GM23338 (cell line): ENCODE results near the gene UVRAG. TPM values are rescaled to one million over a fixed set of nuclear protein-coding genes. Genes with fewer than 3 reads are reported as not detected.

Experiments used
- ATAC-seq: fragments of 200-7000 bp; cut with Tn5 transposase; 3 replicates; pipeline ENCODE4 v1.9.1; 2020
- DNase-seq: peaks from one replicate; pipeline ENCODE4 v3.0.0-alpha.2; 2015; ENCODE audit warnings: low spot score
- H2AFZ ChIP-seq: fragments of 200-600 bp; sonication (generic); 2 replicates; pipeline ENCODE4 v1.8.0; 2016; ENCODE audit warnings: antibody characterized with exemption, mild to moderate bottlenecking, moderate library complexity
- H3F3A ChIP-seq: fragments of 200-600 bp; sonication (generic); replicated peaks from 2 replicates; pipeline ENCODE4 v1.8.0; 2017; ENCODE audit warnings: antibody characterized with exemption, mixed run types, low read depth
- H3K27ac ChIP-seq: fragments of 200-600 bp; sonication (generic); 2 replicates; pipeline ENCODE4 v1.6.1; 2016; ENCODE audit warnings: low read depth
- H3K27me3 ChIP-seq: fragments of 200-600 bp; sonication (generic); 2 replicates; pipeline ENCODE4 v1.8.0; 2016; ENCODE audit warnings: mild to moderate bottlenecking, mixed run types, moderate library complexity; ENCODE audit not compliant: insufficient read depth
- H3K36me3 ChIP-seq: fragments of 200-600 bp; sonication (generic); 2 replicates; pipeline ENCODE4 v1.8.0; 2016; ENCODE audit warnings: mild to moderate bottlenecking; ENCODE audit not compliant: insufficient read depth
- H3K4me1 ChIP-seq: fragments of 200-600 bp; sonication (generic); 2 replicates; pipeline ENCODE4 v1.8.0; 2016; ENCODE audit warnings: mild to moderate bottlenecking, moderate library complexity; ENCODE audit not compliant: insufficient read depth
- H3K4me2 ChIP-seq: fragments of 200-600 bp; sonication (generic); 2 replicates; pipeline ENCODE4 v1.7.1; 2017; ENCODE audit warnings: mixed run types
- H3K4me3 ChIP-seq: fragments of 200-600 bp; sonication (generic); 2 replicates; pipeline ENCODE4 v1.6.1; 2016; ENCODE audit warnings: mixed run types
- H3K79me2 ChIP-seq: fragments of 200-600 bp; sonication (generic); replicated peaks from 2 replicates; pipeline ENCODE4 v1.8.0; 2017; ENCODE audit warnings: mild to moderate bottlenecking; ENCODE audit not compliant: insufficient read depth
- H3K9me2 ChIP-seq: fragments of 200-600 bp; sonication (generic); 2 replicates; pipeline ENCODE4 v1.8.0; 2017; ENCODE audit not compliant: insufficient read depth
- H4K20me1 ChIP-seq: fragments of 200-600 bp; sonication (generic); replicated peaks from 2 replicates; pipeline ENCODE4 v1.8.0; 2017; ENCODE audit warnings: mild to moderate bottlenecking; ENCODE audit not compliant: insufficient read depth
- H3K27ac Mint-ChIP-seq: 2 replicates; pipeline ENCODE4 v1.8.0; 2020; ENCODE audit warnings: inconsistent platforms, mild to moderate bottlenecking, moderate library complexity, mixed read lengths
- H3K27me3 Mint-ChIP-seq: 3 replicates; pipeline ENCODE4 v1.8.0; 2022; ENCODE audit warnings: low read depth, mild to moderate bottlenecking, moderate library complexity, mixed read lengths, inconsistent platforms; ENCODE audit not compliant: insufficient read depth, poor library complexity
- H3K36me3 Mint-ChIP-seq: 3 replicates; pipeline ENCODE4 v1.8.0; 2021; ENCODE audit warnings: low read depth, mild to moderate bottlenecking, inconsistent platforms, moderate library complexity, mixed read lengths
- H3K4me1 Mint-ChIP-seq: 3 replicates; pipeline ENCODE4 v1.8.0; 2020; ENCODE audit warnings: mild to moderate bottlenecking, inconsistent platforms, mixed read lengths
- H3K4me3 Mint-ChIP-seq: 3 replicates; pipeline ENCODE4 v1.8.0; 2021; ENCODE audit warnings: moderate library complexity, mild to moderate bottlenecking, inconsistent platforms, mixed read lengths
- H3K9me3 Mint-ChIP-seq: 3 replicates; pipeline ENCODE4 v1.8.0; 2020; ENCODE audit warnings: moderate library complexity, mild to moderate bottlenecking, inconsistent platforms, mixed read lengths
- CTCF ChIP-seq, 2 experiments: fragments of 200-600 bp in 1 of 2; sonication (generic) in 1 of 2; conservative IDR thresholded peaks; 2 replicates each; pipeline versions ENCODE4 v1.5.1 to v1.6.1; 2016 to 2017; ENCODE audit warnings: antibody characterized with exemption in 2 of 2, low read depth in 2 of 2, mild to moderate bottlenecking in 2 of 2, moderate library complexity in 1 of 2
- EZH2phosphoT487 ChIP-seq: fragments of 200-600 bp; sonication (generic); IDR thresholded peaks from one replicate; pipeline ENCODE4 v1.8.1; 2018; ENCODE audit warnings: antibody characterized with exemption; ENCODE audit not compliant: unreplicated experiment
- POLR2AphosphoS5 ChIP-seq: IDR thresholded peaks from 2 replicates; pipeline ENCODE4 v1.6.1; 2016; ENCODE audit warnings: antibody characterized with exemption, low read depth
- ZNF114 ChIP-seq: fragments of 250-450 bp; sonication (Bioruptor Pico); IDR thresholded peaks from 2 replicates; pipeline ENCODE4 v1.5.0; 2020; ENCODE audit warnings: mild to moderate bottlenecking, moderate library complexity
- ZNF331 ChIP-seq: fragments of 250-450 bp; sonication (Bioruptor Pico); IDR thresholded peaks from 2 replicates; pipeline ENCODE4 v1.5.0; 2020; ENCODE audit warnings: low read depth, mild to moderate bottlenecking, moderate library complexity
- ZNF462 ChIP-seq: fragments of 250-450 bp; sonication (Bioruptor Pico); IDR thresholded peaks from 2 replicates; pipeline ENCODE4 v1.5.0; 2020; ENCODE audit warnings: mild to moderate bottlenecking, moderate library complexity
- polyA plus RNA-seq: library from polyadenylated mRNA; unstranded; fragments of >200 nt; fragmentation: Nextera tagmentation; extraction: Ambion mirVana; gene quantifications from 2 replicates; pipeline ENCODE4 v1.2.1, GENCODE V29; 2016
- total RNA-seq: library from RNA; depleted of rRNA; stranded (reverse); fragments of >200 nt; shearing (Covaris generic); gene quantifications from 2 replicates; pipeline ENCODE4 v1.2.3, GENCODE V29; 2014

UVRAG gene
- total and polyA plus RNA-seq, 2 experiments from 2014 or later, result 15.3 to 17.4 TPM

GRCh38 chr11:76156971-76157427 is 342.0 kb downstream of the UVRAG start (continued):
- TF ChIP-seq ZNF462 (no peak), CTCF (conservative IDR thresholded peaks at IDR 0.05; ENCODE audit: low read depth in 2 of 2) (no peak), EZH2phosphoT487 (no peak)

GRCh38 chr11:76157891-76158290 is 342.9 kb downstream of the UVRAG start:
- TF ChIP-seq EZH2phosphoT487 (no peak), ZNF331 (no peak), ZNF114 (CRISPR knock-in tag) (no peak), POLR2AphosphoS5 (no peak)
- peaks cover 7% of the 10 kb centered on the region; the same call in 1 of the 2 replicates for H3K27me3 ChIP-seq
- ATAC-seq (no peak), DNase-seq (no peak)
- H3K36me3 ChIP-seq, result no peaks in the 10 kb centered on the region
- H3K9me3 Mint-ChIP-seq, result no peaks in the 10 kb centered on the region
- H3K9me2 ChIP-seq, result no peaks in the 10 kb centered on the region
- no peaks in the 10 kb centered on the region for H3F3A ChIP-seq
- H3K27ac Mint-ChIP-seq, result no peak overlapping the region
- H3K4me3 Mint-ChIP-seq, result no peak overlapping the region
- no peak overlapping the region for H3K4me3 ChIP-seq
- no peaks in the 10 kb centered on the region for H4K20me1 ChIP-seq
- H2AFZ ChIP-seq, result no peak overlapping the region
- H3K79me2 ChIP-seq, result no peaks in the 10 kb centered on the region
- no peaks in the 10 kb centered on the region; the same call in 2 of the 3 replicates for H3K36me3 Mint-ChIP-seq
- peaks cover 10% of the 10 kb centered on the region for H3K4me1 Mint-ChIP-seq
- H3K27me3 Mint-ChIP-seq, result peaks cover 17% of the 10 kb centered on the region
- H3K4me1 ChIP-seq, result peaks cover 6% of the 10 kb centered on the region
- H3K4me2 ChIP-seq, result no peak overlapping the region
- no peak overlapping the region for H3K27ac ChIP-seq
